Aorta (tissue), 5 donors: ENCODE results near the gene PUM2. TPM values are rescaled to one million over a fixed set of nuclear protein-coding genes. Genes with fewer than 3 reads are reported as not detected.

Source experiments
- ATAC-seq: fragments of 200-7000 bp; cut with Tn5 transposase; one replicate; pipeline ENCODE4 v1.9.1; 2022; ENCODE audit warnings: moderate library complexity; ENCODE audit not compliant: low FRiP score
- DNase-seq, 2 donors: peaks; one replicate each; pipeline ENCODE4 v3.0.0-alpha.2; 2020
- H3K27ac ChIP-seq, 2 donors: one replicate each; pipeline ENCODE4 v1.5.1; 2013; ENCODE audit warnings: low read length in 2 of 2, mild to moderate bottlenecking in 2 of 2, moderate library complexity in 2 of 2, control low read depth in 1 of 2, inconsistent platforms in 1 of 2, low read depth in 1 of 2
- H3K27me3 ChIP-seq, 2 donors: one replicate each; pipeline ENCODE4 v1.6.1; 2013; ENCODE audit warnings: control low read depth in 1 of 2, low read length in 1 of 2, mild to moderate bottlenecking in 1 of 2, moderate library complexity in 1 of 2; ENCODE audit not compliant: insufficient read depth in 2 of 2, control insufficient read depth in 1 of 2
- H3K36me3 ChIP-seq, 2 donors: one replicate each; pipeline ENCODE4 v1.6.1; 2013; ENCODE audit warnings: control low read depth in 1 of 2, low read length in 1 of 2, mild to moderate bottlenecking in 1 of 2; ENCODE audit not compliant: insufficient read depth in 2 of 2, control insufficient read depth in 1 of 2
- H3K4me1 ChIP-seq, 2 donors: one replicate each; pipeline ENCODE4 v1.6.1; 2013; ENCODE audit warnings: low read length in 2 of 2, control low read depth in 1 of 2, mild to moderate bottlenecking in 1 of 2, moderate library complexity in 1 of 2; ENCODE audit not compliant: insufficient read depth in 2 of 2, control insufficient read depth in 1 of 2
- H3K4me3 ChIP-seq, 2 donors: one replicate each; pipeline ENCODE4 v1.5.1; 2013; ENCODE audit warnings: low read length in 2 of 2, control low read depth in 1 of 2, mild to moderate bottlenecking in 1 of 2
- H3K9me3 ChIP-seq: one replicate; pipeline ENCODE4 v1.6.1; 2013; ENCODE audit warnings: mild to moderate bottlenecking, low read length; ENCODE audit not compliant: control insufficient read depth
- WGBS, 2 donors: extraction: QIAGEN DNeasy Blood & Tissue Kit; methylation state at CpG; one replicate each; pipeline ENCODE4 v1.1.7; 2013; 5-methylcytosine and 5-hydroxymethylcytosine counted together
- intact Hi-C, 2 donors: fragments of 100-400 bp; cut with DNase I; formaldehyde crosslinking; loops; one replicate each; pipeline versions ENCODE4 v1.14.2 to v1.15.0; 2022
- polyA plus RNA-seq, 2 donors: library from polyadenylated mRNA; stranded (reverse); fragments of 200-250 nt; gene quantifications; one replicate each; pipeline ENCODE4 v1.2.3, GENCODE V29; 2013
- total RNA-seq, 2 donors: library from RNA; stranded (reverse); fragmentation: NEBNext Ultra II Directional; extraction: Animal tissue kit (Norgen Biotek cat#: 25700); gene quantifications; one replicate each; pipeline ENCODE4 v1.2.1, GENCODE V29; 2021
- donor health status: healthy with polysubstance abuse.
- donor health status: Bipolar disorder and iron deficiency.
- donor health status: DM: no; HTN: no; CAD: no.
- donor health status: DM: no; HTN: no; CAD: no.
- donor health status: DM: yes; HTN: yes; CAD: no.

The PUM2 gene
- total and polyA plus RNA-seq, 4 donors = 21.3 to 104 (median 57.2) TPM

- Histone ChIP-seq H3K27me3 (no peaks in the 10 kb centered on the region), H3K4me1 (peaks cover 2 to 5% of the 10 kb centered on the region in 2 donors), H3K27ac (no peak overlapping the region), H3K36me3 (no peaks in the 10 kb centered on the region), H3K4me3 (no peak overlapping the region), H3K9me3 (no peaks in the 10 kb centered on the region)
- intact Hi-C loops = no loop called here
- 85 to 86% methylated on average over 6 of the region's 6 CpGs for WGBS, 2 donors
- ATAC-seq (no peak), DNase-seq (no peak)
Measured at GRCh38 chr2:20299113-20299512, 51.5 kb downstream of the PUM2 start.

DNA sequence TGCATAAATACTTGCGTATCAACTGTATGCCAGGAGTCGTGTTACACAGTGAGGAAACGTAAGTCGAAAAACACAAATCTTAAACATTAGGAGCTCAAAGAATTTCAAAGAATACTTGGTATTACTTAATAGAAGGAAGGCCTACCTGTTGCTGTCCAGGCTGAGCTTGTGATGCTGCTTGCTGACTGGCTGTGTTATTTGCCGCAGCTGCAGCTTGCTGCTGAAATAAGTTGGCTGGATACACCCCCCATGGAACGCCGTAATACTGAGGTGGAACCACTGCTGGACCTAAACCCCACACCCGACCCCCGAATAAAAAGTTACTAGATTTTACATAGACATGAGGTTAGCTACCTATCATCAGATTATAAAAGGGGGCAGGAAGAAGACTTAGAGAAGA, 56.4 kb downstream of the PUM2 start:
- no peak overlapping the region for H3K27ac ChIP-seq
- H3K9me3 ChIP-seq = no peaks in the 10 kb centered on the region
- DNase-seq (no peak), ATAC-seq (no peak)
- 95 to 96% methylated on average over 9 of the region's 9 CpGs for WGBS, 2 donors
- no peaks in the 10 kb centered on the region for H3K27me3 ChIP-seq
- intact Hi-C loops = no loop called here
- no peaks in the 10 kb centered on the region for H3K4me1 ChIP-seq
- peaks cover 3 to 4% of the 10 kb centered on the region in 2 donors for H3K36me3 ChIP-seq
- no peak overlapping the region for H3K4me3 ChIP-seq

- H3K4me1 ChIP-seq = no peaks in the 10 kb centered on the region
- H3K27ac ChIP-seq = no peak overlapping the region
- H3K27me3 ChIP-seq = no peaks in the 10 kb centered on the region
- no peak for DNase-seq
- H3K9me3 ChIP-seq = no peaks in the 10 kb centered on the region
- no peak for ATAC-seq
- no peak overlapping the region for H3K4me3 ChIP-seq
- 95 to 96% methylated on average over 5 of the region's 5 CpGs for WGBS, 2 donors
- intact Hi-C loops = no loop called here
- peaks cover 3 to 4% of the 10 kb centered on the region in 2 donors for H3K36me3 ChIP-seq
Measured at GRCh38 chr2:20292984-20293383, 57.7 kb downstream of the PUM2 start.

DNA sequence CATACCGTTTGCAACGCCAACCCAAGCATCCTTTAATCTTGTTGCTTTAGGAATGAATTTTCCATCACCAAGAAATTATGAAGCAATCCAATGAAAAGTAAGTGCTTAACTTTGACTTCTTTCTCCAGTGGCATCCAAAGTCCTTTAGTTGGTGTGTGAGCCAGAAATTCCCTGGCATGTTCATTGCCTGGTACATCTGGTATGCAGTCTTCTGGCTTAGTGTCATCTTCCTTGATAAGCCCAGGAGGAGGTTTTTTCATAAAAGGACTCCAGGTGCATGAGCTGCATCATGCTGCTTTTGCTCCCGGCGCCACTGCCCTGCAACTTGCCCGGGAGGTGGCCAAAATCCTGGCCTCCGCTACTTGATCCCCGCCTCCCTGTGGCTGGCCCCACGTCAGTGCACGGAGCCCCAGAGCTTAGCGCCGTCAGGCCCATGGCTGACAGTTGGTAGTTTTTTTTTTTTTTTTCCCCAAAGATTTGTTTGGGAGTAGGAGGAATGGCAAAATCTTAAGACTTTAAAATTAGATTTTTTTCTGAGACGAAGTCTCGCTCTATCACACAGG, 58.7 kb downstream of the PUM2 start:
- H3K4me3 ChIP-seq = no peak overlapping the region
- H3K36me3 ChIP-seq = peaks cover 3 to 4% of the 10 kb centered on the region in 2 donors
- ATAC-seq = no peak
- no peak overlapping the region for H3K27ac ChIP-seq
- no peaks in the 10 kb centered on the region for H3K27me3 ChIP-seq
- intact Hi-C loops = no loop called here
- DNase-seq = no peak
- 89 to 90% methylated on average over 13 of the region's 13 CpGs for WGBS, 2 donors
- H3K4me1 ChIP-seq = no peaks in the 10 kb centered on the region
- H3K9me3 ChIP-seq = no peaks in the 10 kb centered on the region

GRCh38 chr2:20291106-20291564, 59.5 kb downstream of the PUM2 start:
- Histone ChIP-seq H3K36me3 (peaks cover 3 to 4% of the 10 kb centered on the region in 2 donors), H3K9me3 (no peaks in the 10 kb centered on the region), H3K4me1 (no peaks in the 10 kb centered on the region), H3K27ac (peak overlapping the region in 1 of 2 donors; percentile 59), H3K4me3 (no peak overlapping the region), H3K27me3 (no peaks in the 10 kb centered on the region)
- WGBS, 2 donors = 68 to 70% methylated on average over 7 of the region's 7 CpGs
- DNase-seq (no peak), ATAC-seq (peak; percentile 46)
- intact Hi-C loops = no loop called here

DNA sequence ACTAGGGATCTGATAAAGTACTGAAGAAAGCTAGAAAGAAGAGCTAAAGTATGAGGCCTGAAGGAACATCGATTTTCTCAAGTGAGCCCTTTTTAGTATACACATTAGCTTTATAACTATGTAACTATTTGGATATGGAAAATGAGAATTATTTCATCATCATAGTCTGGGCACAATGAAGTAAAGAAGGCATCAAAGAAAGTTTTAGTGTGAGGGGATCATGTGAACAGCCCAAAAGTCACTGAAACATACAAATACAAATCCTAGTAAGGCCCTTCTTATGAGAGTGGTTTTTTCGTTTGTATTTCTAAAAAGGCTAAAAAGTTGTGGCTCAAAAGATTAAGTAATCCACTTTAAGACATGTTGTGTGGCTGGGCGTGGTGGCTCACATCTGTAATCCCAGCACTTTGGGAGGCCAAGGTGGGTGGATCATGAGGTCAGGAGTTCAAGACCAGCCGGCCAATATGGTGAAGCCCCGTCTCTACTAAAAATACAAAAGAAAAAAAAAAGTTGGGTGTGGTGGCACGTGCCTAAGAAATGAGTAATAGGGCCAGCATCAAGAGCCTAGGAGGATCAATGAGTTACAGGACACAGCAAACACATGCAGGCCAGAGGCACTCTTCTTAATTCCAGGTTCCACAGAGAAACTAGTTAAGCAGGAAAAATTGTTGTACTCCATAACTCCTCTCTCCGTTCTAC, 61.9 kb downstream of the PUM2 start:
- Histone ChIP-seq H3K4me1 (no peaks in the 10 kb centered on the region), H3K27me3 (no peaks in the 10 kb centered on the region), H3K4me3 (no peak overlapping the region), H3K36me3 (peaks cover 3 to 4% of the 10 kb centered on the region in 2 donors), H3K9me3 (no peaks in the 10 kb centered on the region), H3K27ac (no peak overlapping the region)
- intact Hi-C loops = no loop called here
- WGBS, 2 donors = 75 to 83% methylated on average over 7 of the region's 7 CpGs
- no peak for DNase-seq
- ATAC-seq = no peak

GRCh38 chr2:20282916-20283592, 67.6 kb downstream of the PUM2 start:
- Histone ChIP-seq H3K4me3 (no peak overlapping the region), H3K36me3 (peaks cover 0 to 5% of the 10 kb centered on the region in 2 donors), H3K9me3 (no peaks in the 10 kb centered on the region), H3K27ac (no peak overlapping the region), H3K4me1 (no peaks in the 10 kb centered on the region), H3K27me3 (no peaks in the 10 kb centered on the region)
- intact Hi-C loops = no loop called here
- 72 to 76% methylated on average over 3 of the region's 3 CpGs for WGBS, 2 donors
- no peak for ATAC-seq
- DNase-seq = peak in 1 of 2 donors; percentile 69

GRCh38 chr2:20281876-20282275, 68.8 kb downstream of the PUM2 start:
- H3K36me3 ChIP-seq = peaks cover 0 to 5% of the 10 kb centered on the region in 2 donors
- no peaks in the 10 kb centered on the region for H3K27me3 ChIP-seq
- ATAC-seq (no peak), DNase-seq (no peak)
- H3K9me3 ChIP-seq = no peaks in the 10 kb centered on the region
- no peak overlapping the region for H3K4me3 ChIP-seq
- intact Hi-C loops = no loop called here
- no peak overlapping the region for H3K27ac ChIP-seq
- no peaks in the 10 kb centered on the region for H3K4me1 ChIP-seq
- 65 to 66% methylated on average over 2 of the region's 2 CpGs for WGBS, 2 donors
